ENCODE data around the gene PLPP4.

DNA sequence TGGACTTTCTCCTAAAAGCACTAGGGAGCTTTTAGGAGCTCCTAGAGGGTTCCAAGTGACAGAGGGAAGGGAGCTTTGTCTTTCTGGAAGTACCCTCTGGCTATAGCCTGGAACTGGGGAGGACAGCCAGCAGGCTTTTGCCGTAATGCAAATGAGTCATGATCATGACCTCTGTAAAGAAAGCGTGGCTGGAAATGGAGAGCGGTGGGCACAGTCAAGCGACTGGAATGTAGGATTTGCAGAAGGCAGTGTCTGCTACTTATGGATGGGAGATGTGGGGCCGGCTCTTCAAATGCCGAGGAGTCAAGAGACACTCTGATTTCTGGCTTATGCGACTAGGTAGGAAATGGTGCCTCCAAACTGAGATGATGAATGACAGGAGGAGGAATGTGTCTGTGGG, 34.6 kb upstream of the PLPP4 start:
- TF ChIP-seq, protein P1, sequence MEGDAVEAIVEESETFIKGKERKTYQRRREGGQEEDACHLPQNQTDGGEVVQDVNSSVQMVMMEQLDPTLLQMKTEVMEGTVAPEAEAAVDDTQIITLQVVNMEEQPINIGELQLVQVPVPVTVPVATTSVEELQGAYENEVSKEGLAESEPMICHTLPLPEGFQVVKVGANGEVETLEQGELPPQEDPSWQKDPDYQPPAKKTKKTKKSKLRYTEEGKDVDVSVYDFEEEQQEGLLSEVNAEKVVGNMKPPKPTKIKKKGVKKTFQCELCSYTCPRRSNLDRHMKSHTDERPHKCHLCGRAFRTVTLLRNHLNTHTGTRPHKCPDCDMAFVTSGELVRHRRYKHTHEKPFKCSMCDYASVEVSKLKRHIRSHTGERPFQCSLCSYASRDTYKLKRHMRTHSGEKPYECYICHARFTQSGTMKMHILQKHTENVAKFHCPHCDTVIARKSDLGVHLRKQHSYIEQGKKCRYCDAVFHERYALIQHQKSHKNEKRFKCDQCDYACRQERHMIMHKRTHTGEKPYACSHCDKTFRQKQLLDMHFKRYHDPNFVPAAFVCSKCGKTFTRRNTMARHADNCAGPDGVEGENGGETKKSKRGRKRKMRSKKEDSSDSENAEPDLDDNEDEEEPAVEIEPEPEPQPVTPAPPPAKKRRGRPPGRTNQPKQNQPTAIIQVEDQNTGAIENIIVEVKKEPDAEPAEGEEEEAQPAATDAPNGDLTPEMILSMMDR (conservative IDR thresholded peaks at IDR 0.05; ENCODE audit: low read depth, low read length), result no peak
- no peak for TF ChIP-seq EZH2 (IDR thresholded peaks at IDR 0.05; ENCODE audit: borderline replicate concordance, low read depth, low read length, poor library complexity, severe bottlenecking)
